AG09319 (cell line): ENCODE data around the gene NASP.

Source experiments
- DNase-seq: peaks from one replicate; pipeline ENCODE4 v3.0.0-alpha.2; 2010; ENCODE audit warnings: low read depth; ENCODE audit errors: extremely low read depth
- CTCF ChIP-seq: IDR thresholded peaks from 2 replicates; pipeline ENCODE4 v1.5.1; 2011; ENCODE audit warnings: low read depth, mild to moderate bottlenecking, inconsistent platforms, low read length, moderate library complexity

The NASP gene

GRCh38 chr1:45544530-45544929 is 39.3 kb upstream of the NASP start:
- no peak for DNase-seq
- no peak for TF ChIP-seq CTCF

GRCh38 chr1:45545019-45545493 is 38.8 kb upstream of the NASP start:
- DNase-seq = no peak
- no peak for TF ChIP-seq CTCF

- no peak for DNase-seq
- TF ChIP-seq CTCF = no peak
Measured at GRCh38 chr1:45545553-45546310, 38.1 kb upstream of the NASP start.

- no peak; the same call in 1 of the 2 replicates for TF ChIP-seq CTCF
- peak; percentile 31 for DNase-seq
Measured at GRCh38 chr1:45550401-45551351, 33.2 kb upstream of the NASP start, which contains the start of gene AKR1A1. Gene AKR1A1 (plus strand): TSS chr1:45550826. CDS start chr1:45561795, 10,969 bp downstream.

GRCh38 chr1:45551684-45552083 is 32.2 kb upstream of the NASP start:
- TF ChIP-seq CTCF = no peak
- no peak for DNase-seq

GRCh38 chr1:45552331-45552730 is 31.5 kb upstream of the NASP start:
- no peak for TF ChIP-seq CTCF
- no peak for DNase-seq

GRCh38 chr1:45554198-45554597 is 29.6 kb upstream of the NASP start:
- TF ChIP-seq CTCF = no peak
- no peak for DNase-seq
